Activated CD4-positive, alpha-beta memory T cell treated with anti-CD3 and anti-CD28 coated beads for 36 hours (primary cell): Measurements from ENCODE around the gene TESPA1. TPM values are rescaled to one million over a fixed set of nuclear protein-coding genes. Genes with fewer than 3 reads are reported as not detected.

ENCODE experiments used
- CTCF ChIA-PET: fragments of 350-600 bp; sonication (Branson Sonifier 250); formaldehyde crosslinking; loops from one replicate; lab custom pipeline; 2021; ENCODE audit warnings: antibody characterized with exemption, inconsistent platforms; lab: Charles Lee
- POLR2A ChIA-PET: fragments of 350-600 bp; sonication (Branson Sonifier 250); formaldehyde crosslinking; loops from one replicate; lab custom pipeline; 2021; ENCODE audit warnings: antibody characterized with exemption; lab: Charles Lee
- DNase-seq: peaks from one replicate; pipeline ENCODE4 v3.0.0-alpha.2; 2020
- H3K27ac Mint-ChIP-seq: one replicate; pipeline ENCODE4 v1.8.0; 2021; ENCODE audit warnings: mixed read lengths
- H3K27me3 Mint-ChIP-seq: one replicate; pipeline ENCODE4 v1.8.0; 2021; ENCODE audit warnings: mixed read lengths
- H3K36me3 Mint-ChIP-seq: one replicate; pipeline ENCODE4 v1.8.0; 2021; ENCODE audit warnings: mixed read lengths
- H3K4me1 Mint-ChIP-seq: one replicate; pipeline ENCODE4 v1.8.0; 2021; ENCODE audit warnings: low read depth, mixed read lengths
- H3K4me3 Mint-ChIP-seq: one replicate; pipeline ENCODE4 v1.8.0; 2021; ENCODE audit warnings: mild to moderate bottlenecking, mixed read lengths
- H3K9me3 Mint-ChIP-seq: one replicate; pipeline ENCODE4 v1.8.0; 2021; ENCODE audit warnings: mixed read lengths
- intact Hi-C: fragments of 100-400 bp; cut with micrococcal nuclease; formaldehyde crosslinking; loops from one replicate; pipeline ENCODE4 v1.15.1; 2023
- total RNA-seq, 2 experiments: library from RNA; stranded (reverse); gene quantifications; one replicate each; pipeline ENCODE4 v1.2.3, GENCODE V29; 2021

Gene TESPA1
- 10 to 100 TPM; 73.9 to 74.8 TPM for total RNA-seq

GRCh38 chr12:54984658-54985376 lies at the start of gene TESPA1:
TESPA1 (minus strand) TSS chr12:54984762; CDS start chr12:54974562, 10,200 bp downstream.
- H3K9me3 Mint-ChIP-seq, result peaks cover 7% of the 10 kb centered on the region
- peak within 1 kb of the TSS; percentile 79 for H3K4me3 Mint-ChIP-seq
- H3K27ac Mint-ChIP-seq, result peak within 1 kb of the TSS; percentile 90
- peak; percentile 93 for DNase-seq
- ChIA-PET POLR2A (interaction anchor here (0.6 to 2.5 kb wide), 7 partner anchors 11 to 975 kb away, joined by 3 to 9 read pairs (median 4); no protein-coding TSS in a partner anchor), CTCF (interaction anchor here (0.7 to 4.8 kb wide), 9 partner anchors 8 to 236 kb away, joined by 3 to 48 read pairs (median 11); no protein-coding TSS in a partner anchor)
- intact Hi-C loops, result loop anchor here (1.0 to 10.0 kb wide), 8 partner anchors 18 to 1120 kb away; partner anchors contain the start of genes BLOC1S1, NCKAP1L and PA2G4
- H3K4me1 Mint-ChIP-seq, result peaks cover 68% of the 10 kb centered on the region
- peaks cover 43% of the 10 kb centered on the region for H3K36me3 Mint-ChIP-seq
- H3K27me3 Mint-ChIP-seq, result no peaks in the 10 kb centered on the region

- POLR2A ChIA-PET, result no interaction called here
- Mint-ChIP-seq H3K27ac (no peak overlapping the region), H3K4me1 (peaks cover 27% of the 10 kb centered on the region), H3K27me3 (peaks cover 4% of the 10 kb centered on the region), H3K9me3 (no peaks in the 10 kb centered on the region), H3K4me3 (no peak overlapping the region), H3K36me3 (no peaks in the 10 kb centered on the region)
- CTCF ChIA-PET, result interaction anchor here (0.7 to 3.3 kb wide), 4 partner anchors 34 to 285 kb away, joined by 3 to 11 read pairs (median 6); no protein-coding TSS in a partner anchor
- DNase-seq, result no peak
- intact Hi-C loops, result no loop called here
Measured at GRCh38 chr12:55034218-55034617, 49.7 kb upstream of the TESPA1 start.

GRCh38 chr12:55025508-55025907 lies 40.9 kb upstream of the TESPA1 start:
- no peak overlapping the region for H3K4me3 Mint-ChIP-seq
- ChIA-PET POLR2A (no interaction called here), CTCF (interaction anchor here (1.3 to 2.6 kb wide), 2 partner anchors 43 to 46 kb away, joined by 4 to 10 read pairs; no protein-coding TSS in a partner anchor)
- no peaks in the 10 kb centered on the region for H3K9me3 Mint-ChIP-seq
- H3K27me3 Mint-ChIP-seq, result peaks cover 21% of the 10 kb centered on the region
- no peak for DNase-seq
- H3K27ac Mint-ChIP-seq, result no peak overlapping the region
- intact Hi-C loops, result no loop called here
- no peaks in the 10 kb centered on the region for H3K4me1 Mint-ChIP-seq
- H3K36me3 Mint-ChIP-seq, result no peaks in the 10 kb centered on the region

GRCh38 chr12:55024575-55024974 lies 40.0 kb upstream of the TESPA1 start:
- no peaks in the 10 kb centered on the region for H3K9me3 Mint-ChIP-seq
- intact Hi-C loops, result no loop called here
- no peak overlapping the region for H3K4me3 Mint-ChIP-seq
- DNase-seq, result no peak
- peaks cover 29% of the 10 kb centered on the region for H3K27me3 Mint-ChIP-seq
- peaks cover 4% of the 10 kb centered on the region for H3K4me1 Mint-ChIP-seq
- ChIA-PET CTCF (interaction anchor here (1.3 to 2.6 kb wide), 2 partner anchors 44 to 47 kb away, joined by 4 to 10 read pairs; no protein-coding TSS in a partner anchor), POLR2A (no interaction called here)
- H3K36me3 Mint-ChIP-seq, result no peaks in the 10 kb centered on the region
- H3K27ac Mint-ChIP-seq, result no peak overlapping the region

GRCh38 chr12:55019784-55020183 lies 35.2 kb upstream of the TESPA1 start, which contains the start of gene NEUROD4:
NEUROD4 (plus strand) TSS chr12:55019974; CDS start chr12:55026440, 6,466 bp downstream.
- intact Hi-C loops, result no loop called here
- no peak within 1 kb of the TSS for H3K27ac Mint-ChIP-seq
- DNase-seq, result peak; percentile 32
- H3K9me3 Mint-ChIP-seq, result no peaks in the 10 kb centered on the region
- POLR2A ChIA-PET, result no interaction called here
- CTCF ChIA-PET, result interaction anchor here (1.2 kb wide), 1 partner anchor 440 kb away, joined by 3 read pairs; no protein-coding TSS in a partner anchor
- no peaks in the 10 kb centered on the region for H3K36me3 Mint-ChIP-seq
- peaks cover 35% of the 10 kb centered on the region for H3K27me3 Mint-ChIP-seq
- H3K4me3 Mint-ChIP-seq, result no peak within 1 kb of the TSS
- H3K4me1 Mint-ChIP-seq, result peaks cover 5% of the 10 kb centered on the region

GRCh38 chr12:55017416-55017925 lies 32.9 kb upstream of the TESPA1 start:
- ChIA-PET POLR2A (no interaction called here), CTCF (no interaction called here)
- Mint-ChIP-seq H3K36me3 (peaks cover 5% of the 10 kb centered on the region), H3K27ac (no peak overlapping the region), H3K4me1 (peaks cover 5% of the 10 kb centered on the region), H3K27me3 (peaks cover 24% of the 10 kb centered on the region), H3K9me3 (peaks cover 7% of the 10 kb centered on the region), H3K4me3 (no peak overlapping the region)
- intact Hi-C loops, result no loop called here
- DNase-seq, result no peak

- Mint-ChIP-seq H3K27me3 (no peaks in the 10 kb centered on the region), H3K4me1 (no peaks in the 10 kb centered on the region), H3K27ac (no peak overlapping the region), H3K36me3 (peaks cover 20% of the 10 kb centered on the region), H3K4me3 (no peak overlapping the region), H3K9me3 (peaks cover 23% of the 10 kb centered on the region)
- CTCF ChIA-PET, result interaction anchor here (3.6 kb wide), 1 partner anchor 63 kb away, joined by 12 read pairs; no protein-coding TSS in a partner anchor
- POLR2A ChIA-PET, result no interaction called here
- intact Hi-C loops, result no loop called here
- DNase-seq, result no peak
Measured at GRCh38 chr12:55008944-55009585, 24.5 kb upstream of the TESPA1 start.

GRCh38 chr12:55002355-55002754 lies 17.8 kb upstream of the TESPA1 start:
- Mint-ChIP-seq H3K27me3 (no peaks in the 10 kb centered on the region), H3K9me3 (peaks cover 12% of the 10 kb centered on the region), H3K27ac (no peak overlapping the region), H3K36me3 (peaks cover 12% of the 10 kb centered on the region), H3K4me1 (peaks cover 7% of the 10 kb centered on the region), H3K4me3 (no peak overlapping the region)
- CTCF ChIA-PET, result interaction anchor here (3.4 to 13.6 kb wide), 2 partner anchors 9 to 70 kb away, joined by 17 to 697 read pairs; no protein-coding TSS in a partner anchor
- intact Hi-C loops, result no loop called here
- POLR2A ChIA-PET, result no interaction called here
- DNase-seq, result no peak

GRCh38 chr12:55001198-55001868 lies 16.8 kb upstream of the TESPA1 start:
- intact Hi-C loops, result no loop called here
- Mint-ChIP-seq H3K27ac (no peak overlapping the region), H3K4me3 (no peak overlapping the region), H3K4me1 (peaks cover 7% of the 10 kb centered on the region), H3K9me3 (peaks cover 5% of the 10 kb centered on the region), H3K36me3 (peaks cover 12% of the 10 kb centered on the region), H3K27me3 (no peaks in the 10 kb centered on the region)
- ChIA-PET CTCF (interaction anchor here (0.6 to 13.6 kb wide), 3 partner anchors 8 to 71 kb away, joined by 4 to 697 read pairs (median 17); no protein-coding TSS in a partner anchor), POLR2A (no interaction called here)
- DNase-seq, result no peak

GRCh38 chr12:54998958-54999510 lies 14.5 kb upstream of the TESPA1 start:
- no peak for DNase-seq
- Mint-ChIP-seq H3K4me3 (no peak overlapping the region), H3K27me3 (no peaks in the 10 kb centered on the region), H3K4me1 (peaks cover 7% of the 10 kb centered on the region), H3K27ac (no peak overlapping the region), H3K9me3 (no peaks in the 10 kb centered on the region), H3K36me3 (no peaks in the 10 kb centered on the region)
- ChIA-PET POLR2A (interaction anchor here (0.6 kb wide), 1 partner anchor 48 kb away, joined by 3 read pairs; no protein-coding TSS in a partner anchor), CTCF (interaction anchor here (0.6 to 13.6 kb wide), 3 partner anchors 74 to 341 kb away, joined by 3 to 697 read pairs (median 4); no protein-coding TSS in a partner anchor)
- intact Hi-C loops, result no loop called here
